ENCODE results near the gene C16orf78. TPM values are rescaled to one million over a fixed set of nuclear protein-coding genes. Genes with fewer than 3 reads are reported as not detected.

Gene C16orf78, protein sequence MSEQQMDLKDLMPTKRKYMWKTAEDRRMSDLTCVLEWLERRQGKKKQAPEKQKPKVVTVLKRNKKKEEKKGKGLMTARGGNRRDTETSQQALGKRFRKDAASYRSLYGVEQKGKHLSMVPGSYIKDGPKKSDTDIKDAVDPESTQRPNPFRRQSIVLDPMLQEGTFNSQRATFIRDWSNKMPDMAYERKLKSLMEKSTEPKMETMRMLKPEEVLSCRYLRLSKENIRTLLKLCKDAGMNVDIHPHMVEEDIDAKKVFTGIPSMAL
- not detected in 2 replicates for total RNA-seq (2014; rRNA removed; shearing (Covaris generic))

DNA sequence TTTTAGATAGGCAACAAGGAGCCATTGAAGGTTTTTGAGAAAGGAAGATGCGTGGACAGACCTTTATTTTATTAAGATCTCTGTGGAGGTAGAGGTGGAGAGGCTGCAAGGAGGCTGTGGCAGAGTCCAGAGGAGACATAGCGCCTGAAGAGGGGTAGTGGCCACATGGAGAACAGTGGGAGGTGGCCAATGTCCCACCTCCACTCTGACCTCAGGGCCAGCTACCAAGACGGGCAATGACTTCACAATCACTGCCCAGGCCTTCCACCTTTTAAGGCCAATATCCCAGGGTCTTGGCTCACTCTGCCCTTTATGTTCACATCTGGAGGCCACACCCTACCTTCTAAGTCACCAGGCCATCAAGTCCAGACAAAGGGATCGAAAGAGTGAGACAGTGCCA lies at the start of gene C16orf78:
Gene C16orf78, plus strand, starts transcription at position 301 of the 400 bp plus-strand sequence. CDS start 136 bp downstream, outside the sequence.
- DNase-seq (ENCODE audit: low read depth): no peak

GRCh38 chr16:49324703-49325102 lies 48.9 kb upstream of the C16orf78 start:
- no peak for DNase-seq (ENCODE audit: low read depth)

DNA sequence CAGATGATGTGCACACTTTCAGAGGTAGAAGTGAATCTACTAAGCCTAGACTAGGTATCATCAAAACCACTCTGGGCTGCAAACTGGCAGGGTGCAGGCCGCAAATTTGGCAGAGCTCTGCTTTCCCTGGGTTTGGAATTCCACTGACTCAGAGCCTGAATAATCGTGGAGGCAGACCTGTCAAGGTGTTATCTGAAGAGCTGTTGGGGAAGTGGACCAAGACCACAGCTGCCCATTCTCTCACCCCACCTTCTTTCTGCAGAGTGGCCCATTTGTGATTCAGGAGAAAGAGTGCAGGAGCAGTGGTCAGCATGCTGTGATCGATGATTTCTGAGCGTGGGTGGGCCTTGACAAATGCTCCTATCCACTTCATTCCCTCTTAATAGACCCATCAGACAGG lies 46.1 kb upstream of the C16orf78 start:
- no peak for DNase-seq (ENCODE audit: low read depth)

DNA sequence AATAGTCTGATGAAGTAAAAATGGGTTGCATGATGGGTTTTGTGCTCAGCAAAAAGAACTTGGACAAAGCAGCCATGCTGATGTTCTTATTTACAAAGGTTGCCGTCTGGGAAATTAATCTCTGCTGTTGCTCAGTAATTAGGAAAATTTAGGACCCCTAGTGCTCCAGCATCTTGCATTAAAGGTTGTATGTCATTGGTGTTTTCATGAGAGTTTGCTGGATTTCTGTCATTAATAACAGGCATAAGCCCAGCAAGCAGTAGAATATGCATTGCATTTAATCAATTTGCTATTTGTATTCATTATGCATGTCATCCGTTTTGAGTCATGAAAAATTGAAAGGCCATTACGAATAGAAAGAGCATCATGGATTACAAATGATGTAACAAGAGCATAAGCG lies 45.3 kb upstream of the C16orf78 start:
- DNase-seq (ENCODE audit: low read depth): no peak

- no peak for DNase-seq (ENCODE audit: low read depth)
Observed at GRCh38 chr16:49330562-49331201, 42.9 kb upstream of the C16orf78 start.

GRCh38 chr16:49332589-49333258 lies 40.9 kb upstream of the C16orf78 start:
- no peak for DNase-seq (ENCODE audit: low read depth)

- DNase-seq (ENCODE audit: low read depth): no peak
Observed at GRCh38 chr16:49333259-49333597, 40.4 kb upstream of the C16orf78 start.

GRCh38 chr16:49335828-49336227 lies 37.8 kb upstream of the C16orf78 start:
- DNase-seq (ENCODE audit: low read depth): no peak

DNA sequence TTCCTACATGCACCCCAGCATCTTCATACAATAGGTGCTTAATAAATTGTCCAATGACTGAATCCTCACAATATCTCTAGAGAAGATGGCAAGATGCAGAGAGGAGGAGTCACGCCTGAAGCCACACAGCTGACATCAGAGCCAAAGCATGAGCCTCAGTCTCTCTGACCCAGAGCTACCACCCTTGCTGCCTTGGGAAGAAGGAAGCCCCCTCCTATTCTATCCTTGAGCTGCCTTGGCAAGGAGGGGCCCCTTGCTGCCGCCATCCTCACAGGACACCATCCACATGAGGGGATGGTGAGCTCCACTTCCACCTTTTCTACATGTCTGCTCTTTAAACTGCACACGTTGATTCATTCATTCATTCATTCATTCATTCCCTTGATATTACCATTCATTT lies 37.0 kb upstream of the C16orf78 start:
- no peak for DNase-seq (ENCODE audit: low read depth)

DNA sequence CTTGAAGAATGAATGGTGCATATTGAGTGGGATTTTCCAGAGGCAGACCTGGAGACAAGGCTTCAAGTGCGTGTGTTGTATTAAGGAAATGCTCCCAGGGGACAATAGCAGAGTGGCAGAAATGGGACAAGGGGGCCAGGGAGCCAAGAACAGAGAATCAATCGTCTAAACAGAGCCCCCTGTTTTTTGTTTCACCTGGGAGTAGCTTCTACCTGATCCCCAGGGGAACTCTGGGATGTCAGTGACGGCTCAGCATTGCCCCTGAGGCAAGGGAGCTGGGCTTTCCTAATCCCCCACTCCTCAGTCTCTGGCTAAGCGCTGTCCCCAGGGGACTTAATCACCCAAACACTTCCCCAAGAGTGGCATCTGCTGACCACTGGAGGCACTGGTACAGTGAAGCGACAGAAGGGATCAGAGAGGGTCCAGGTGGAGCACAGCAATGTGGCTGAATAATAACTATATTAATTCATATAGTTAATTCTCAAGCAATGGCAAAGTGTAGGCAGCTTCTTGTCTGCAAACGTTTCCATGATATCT lies 35.7 kb upstream of the C16orf78 start:
- no peak for DNase-seq (ENCODE audit: low read depth)

DNA sequence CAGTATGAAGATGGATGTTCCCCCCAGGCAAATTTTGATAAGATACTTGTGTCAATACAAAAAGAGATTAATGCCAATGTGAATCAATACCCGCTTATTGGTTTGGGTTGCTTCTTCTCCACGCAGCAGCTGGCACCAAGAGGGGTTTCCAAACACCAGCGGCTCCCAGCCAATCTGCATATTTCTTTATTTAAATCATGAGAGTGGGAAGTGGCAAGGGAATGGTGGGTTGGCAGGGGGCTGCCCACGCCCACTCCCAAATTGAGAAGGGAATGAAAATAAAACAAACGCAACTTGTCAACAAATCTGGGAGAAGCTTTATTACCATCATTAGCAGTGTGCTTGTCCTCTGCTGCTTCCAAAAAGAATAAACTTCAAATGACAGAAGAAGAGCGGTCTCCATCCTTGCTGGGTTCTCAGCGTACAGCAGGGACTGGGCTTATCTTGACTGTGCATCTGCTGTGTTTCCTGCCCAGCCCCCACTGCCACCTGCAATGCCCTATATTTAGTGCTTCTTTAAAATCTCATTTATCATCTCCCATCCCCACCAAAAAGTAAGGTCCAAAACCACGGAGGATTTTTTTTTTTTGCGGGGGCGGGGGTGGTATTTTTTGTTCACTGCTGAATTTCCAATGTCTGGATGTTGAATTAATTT lies 34.9 kb upstream of the C16orf78 start:
- no peak for DNase-seq (ENCODE audit: low read depth)

DNA sequence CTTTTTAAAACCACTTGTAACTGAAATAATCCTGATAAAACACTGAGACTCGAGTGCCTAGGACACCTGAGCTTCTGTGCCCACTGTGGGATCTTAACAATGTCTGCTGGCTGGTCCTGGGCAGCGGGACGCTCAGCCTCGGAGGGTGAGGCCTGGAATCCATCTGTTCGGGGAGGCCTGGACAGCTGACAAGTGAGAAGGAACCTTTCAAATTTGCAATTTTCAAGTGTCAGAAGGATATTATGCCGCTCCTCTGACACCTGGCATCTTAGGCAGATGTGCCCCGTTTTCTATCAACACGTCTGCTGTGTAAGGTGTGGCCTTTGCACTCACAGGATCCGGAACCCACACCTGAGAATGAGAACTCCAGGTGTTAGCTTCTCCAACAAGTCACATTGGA lies 33.1 kb upstream of the C16orf78 start:
- no peak for DNase-seq (ENCODE audit: low read depth)

DNA sequence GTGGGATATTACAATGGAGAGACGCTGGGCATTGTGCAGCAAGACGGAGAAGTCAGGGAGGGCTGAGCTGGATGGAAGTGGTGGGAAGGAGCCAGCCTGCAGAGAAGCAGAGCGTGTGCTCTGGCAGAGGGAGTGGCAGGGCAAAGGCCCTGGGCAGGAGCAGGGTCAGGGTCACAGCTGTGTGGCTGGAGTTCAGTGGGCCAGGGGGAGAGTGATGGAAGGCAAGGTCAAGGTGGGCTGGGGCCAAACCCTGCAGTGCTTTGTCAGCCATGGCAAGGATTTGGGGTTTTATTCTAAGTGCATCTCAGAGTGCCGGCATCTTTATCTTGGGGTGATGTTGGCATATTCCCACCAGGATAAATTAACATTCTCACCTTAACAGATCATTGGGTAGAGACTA lies 31.9 kb upstream of the C16orf78 start:
- DNase-seq (ENCODE audit: low read depth): no peak

DNA sequence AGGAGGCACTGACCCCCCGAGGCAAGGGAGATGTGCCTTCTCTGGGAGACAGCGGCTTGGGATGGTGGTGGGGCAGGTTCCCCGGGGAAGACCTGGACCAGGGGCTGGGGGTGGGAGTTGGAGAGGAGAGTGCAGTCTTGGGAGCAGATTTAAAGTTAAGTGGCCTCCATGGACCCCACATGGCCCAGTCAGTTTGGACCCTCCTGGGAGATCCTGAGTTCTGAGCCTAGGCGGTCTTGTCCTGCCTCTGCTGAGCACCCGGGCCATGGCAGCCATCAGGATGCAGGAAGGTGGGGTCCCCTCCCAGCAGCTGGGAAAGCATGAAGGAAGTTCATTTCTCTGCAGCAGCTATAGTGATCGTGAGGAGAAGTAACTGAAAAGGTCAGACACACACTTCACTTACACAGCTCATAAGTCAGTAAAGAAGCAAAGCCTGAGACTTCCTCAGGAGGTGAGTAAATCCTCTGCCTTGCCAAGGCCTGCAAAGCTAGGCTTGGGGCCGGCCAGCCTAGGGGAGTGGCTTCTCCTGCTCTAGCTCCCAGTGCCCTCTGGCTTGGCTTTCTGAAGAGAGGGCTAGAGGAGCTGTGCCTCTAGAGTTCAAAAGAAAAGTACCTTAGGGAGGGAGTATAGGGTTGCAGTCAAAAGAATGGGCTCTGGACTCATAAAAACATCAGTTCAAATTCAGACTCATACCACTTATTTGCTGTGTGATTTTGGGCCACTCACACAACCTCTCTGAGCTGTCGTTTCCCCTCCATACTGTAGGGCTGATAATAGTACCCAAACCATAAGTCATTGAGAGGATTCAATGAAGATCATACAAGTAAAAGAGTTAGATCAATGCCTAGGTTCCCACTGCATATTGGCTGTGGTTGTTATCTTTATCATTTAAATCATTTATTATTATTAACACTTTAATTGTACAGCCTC lies 31.0 kb upstream of the C16orf78 start:
- no peak for DNase-seq (ENCODE audit: low read depth)

GRCh38 chr16:49343291-49343690 lies 30.3 kb upstream of the C16orf78 start:
- no peak for DNase-seq (ENCODE audit: low read depth)

GRCh38 chr16:49344401-49344800 lies 29.2 kb upstream of the C16orf78 start:
- DNase-seq (ENCODE audit: low read depth): no peak

- no peak for DNase-seq (ENCODE audit: low read depth)
Observed at GRCh38 chr16:49345829-49346228, 27.8 kb upstream of the C16orf78 start.

GRCh38 chr16:49346459-49346858 lies 27.1 kb upstream of the C16orf78 start:
- DNase-seq (ENCODE audit: low read depth): no peak

GRCh38 chr16:49347476-49347875 lies 26.1 kb upstream of the C16orf78 start:
- no peak for DNase-seq (ENCODE audit: low read depth)

DNA sequence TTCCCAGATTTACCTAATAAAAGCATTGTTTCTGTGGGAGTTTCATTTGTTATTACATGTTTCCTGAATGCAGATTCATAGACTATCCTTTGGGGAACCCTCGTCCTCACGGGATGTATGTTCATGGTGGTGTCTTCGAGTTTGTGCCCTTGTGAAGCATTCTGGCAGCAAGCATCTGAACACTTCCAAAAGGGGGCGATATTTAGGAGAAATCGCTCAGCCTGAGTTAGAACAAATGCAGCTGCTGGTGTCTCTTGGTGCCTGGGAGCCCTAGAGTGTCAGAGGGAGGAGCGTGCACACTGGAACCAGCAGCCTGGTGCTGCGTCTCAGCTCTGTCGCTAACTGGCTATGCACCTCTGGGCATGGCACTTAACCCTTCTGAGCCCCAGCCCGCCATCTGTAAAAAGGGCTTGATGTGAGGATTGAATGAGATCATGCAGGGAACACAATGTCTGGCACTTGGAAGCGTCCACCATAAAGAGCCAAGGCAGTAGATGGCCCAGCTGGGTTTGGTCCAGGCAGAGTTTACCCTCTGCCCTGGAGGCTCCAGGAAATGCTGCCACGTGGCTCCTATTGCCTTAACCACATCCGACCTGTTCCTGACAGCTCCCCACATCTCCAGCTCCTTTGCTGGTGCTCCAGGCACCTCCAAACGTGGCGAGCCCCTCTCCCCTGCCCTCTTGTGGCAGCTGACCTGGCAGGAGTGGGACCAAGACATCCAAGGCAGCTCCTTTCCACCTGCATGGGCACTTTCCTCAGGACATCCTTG lies 25.0 kb upstream of the C16orf78 start:
- peak; percentile 52 for DNase-seq (ENCODE audit: low read depth)
